Effector memory CD4-positive, alpha-beta T cell (primary cell): ENCODE measurements around the gene SYNGR1.

Source experiments
- DNase-seq, 3 donors: peaks; one replicate each; pipeline ENCODE4 v3.0.0-alpha.2; 2020
- H3K27ac ChIP-seq: 2 replicates; pipeline ENCODE4 v1.7.0; 2013; ENCODE audit warnings: mild to moderate bottlenecking, low read length, moderate library complexity; ENCODE audit not compliant: insufficient read depth, poor library complexity, severe bottlenecking
- H3K27me3 ChIP-seq: replicated peaks from 2 replicates; pipeline ENCODE4 v1.7.0; 2013; ENCODE audit warnings: mild to moderate bottlenecking, low read length; ENCODE audit not compliant: insufficient read depth, control insufficient read depth, poor library complexity, severe bottlenecking
- H3K36me3 ChIP-seq: 2 replicates; pipeline ENCODE4 v1.7.0; 2013; ENCODE audit warnings: mild to moderate bottlenecking, low read length, moderate library complexity; ENCODE audit not compliant: control insufficient read depth, insufficient read depth
- H3K4me1 ChIP-seq: 2 replicates; pipeline ENCODE4 v1.7.0; 2013; ENCODE audit warnings: low read length, mild to moderate bottlenecking; ENCODE audit not compliant: control insufficient read depth, insufficient read depth, poor library complexity, severe bottlenecking
- H3K4me3 ChIP-seq: 2 replicates; pipeline ENCODE4 v1.7.0; 2013; ENCODE audit warnings: low read length, low read depth, mild to moderate bottlenecking; ENCODE audit not compliant: insufficient read depth, poor library complexity, severe bottlenecking
- H3K9me3 ChIP-seq: 2 replicates; pipeline ENCODE4 v1.7.0; 2013; ENCODE audit warnings: mild to moderate bottlenecking, low read length, moderate library complexity; ENCODE audit not compliant: control insufficient read depth

Gene SYNGR1

GRCh38 chr22:39434243-39434653 lies 84.5 kb downstream of the SYNGR1 start:
- H3K9me3 ChIP-seq: no peaks in the 10 kb centered on the region
- H3K36me3 ChIP-seq: peaks cover 36% of the 10 kb centered on the region
- H3K4me3 ChIP-seq: no peak overlapping the region
- H3K27me3 ChIP-seq: no peaks in the 10 kb centered on the region
- DNase-seq: no peak
- H3K27ac ChIP-seq: no peak overlapping the region
- peaks cover 7% of the 10 kb centered on the region for H3K4me1 ChIP-seq

DNA sequence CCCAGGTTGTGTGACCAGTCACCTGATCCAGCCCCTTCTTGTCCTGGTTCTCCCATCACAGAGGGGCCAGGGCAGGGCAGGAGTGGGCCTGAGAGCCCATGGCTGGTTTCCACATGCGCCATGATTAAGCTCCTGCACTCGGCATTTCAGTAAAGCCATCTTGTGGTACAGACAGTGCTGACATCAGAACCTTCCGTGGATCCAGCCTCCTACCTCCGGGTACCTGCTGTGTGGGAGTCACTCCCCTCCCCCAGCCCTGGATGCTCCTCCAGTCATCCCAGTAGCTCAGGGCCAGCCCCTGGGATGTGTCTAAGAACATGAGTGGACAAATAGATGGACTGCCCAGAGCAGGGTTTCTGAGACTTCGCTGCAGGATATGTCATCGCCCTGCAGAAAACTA lies 84.9 kb downstream of the SYNGR1 start:
- Histone ChIP-seq H3K9me3 (no peaks in the 10 kb centered on the region), H3K36me3 (peaks cover 32% of the 10 kb centered on the region), H3K4me3 (no peak overlapping the region), H3K27ac (no peak overlapping the region), H3K27me3 (no peaks in the 10 kb centered on the region), H3K4me1 (peaks cover 7% of the 10 kb centered on the region)
- no peak for DNase-seq
